C4-2B (cell line): ENCODE measurements around the gene S100A16.

Experiments
- H3K27ac ChIP-seq: fragments of 450-650 bp; 2 replicates; pipeline ENCODE4 v1.5.1; 2017
- CTCF ChIP-seq: fragments of 450-650 bp; conservative IDR thresholded peaks from 2 replicates; pipeline ENCODE4 v1.5.1; 2017; ENCODE audit warnings: mild to moderate bottlenecking
- ZFX ChIP-seq: fragments of 450-650 bp; IDR thresholded peaks from 2 replicates; pipeline ENCODE4 v1.6.1; 2017

S100A16 gene

GRCh38 chr1:153608742-153609584, 4.0 kb downstream of the S100A16 start:
- no peak overlapping the region for H3K27ac ChIP-seq
- TF ChIP-seq CTCF = no peak

- no peak overlapping the region for H3K27ac ChIP-seq
- TF ChIP-seq ZFX (no peak), CTCF (no peak)
These were observed 4.8 kb downstream of the S100A16 start for GRCh38 chr1:153608089-153608682.

GRCh38 chr1:153607381-153607780, 5.6 kb downstream of the S100A16 start:
- H3K27ac ChIP-seq = no peak overlapping the region
- TF ChIP-seq ZFX (no peak), CTCF (no peak)

- H3K27ac ChIP-seq = no peak overlapping the region
- TF ChIP-seq CTCF (no peak), ZFX (no peak)
These were observed 6.7 kb downstream of the S100A16 start for GRCh38 chr1:153606194-153606593.

- no peak overlapping the region for H3K27ac ChIP-seq
These were observed 10.2 kb downstream of the S100A16 start for GRCh38 chr1:153602749-153603148.

GRCh38 chr1:153599847-153600246, 13.1 kb downstream of the S100A16 start:
- no peak overlapping the region for H3K27ac ChIP-seq
- TF ChIP-seq CTCF (no peak), ZFX (no peak)

More at GRCh38 chr1:153602749-153603148, 10.2 kb downstream of the S100A16 start:
- TF ChIP-seq ZFX (no peak), CTCF (no peak)
